ENCODE measurements around the gene GHRL. TPM values are rescaled to one million over a fixed set of nuclear protein-coding genes. Genes with fewer than 3 reads are reported as not detected.

The GHRL gene
- total and polyA plus RNA-seq, 2 donors (not counting 3 experiments of a cell fraction or from before 2014, with no cell fraction given): not detected

- POLR2A ChIA-PET: no interaction called here
- Histone ChIP-seq H3K79me2 (ENCODE audit: control insufficient read depth, insufficient read depth, low read length) (no peaks in the 10 kb centered on the region), H3K36me3 (ENCODE audit: control insufficient read depth in 2 of 2, extremely low read depth in 1 of 2, insufficient read depth in 2 of 2, low read length in 2 of 2) (no peaks in the 10 kb centered on the region), H4K20me1 (replicated peaks; ENCODE audit: control insufficient read depth, extremely low read depth, insufficient read depth, low read length) (no peaks in the 10 kb centered on the region), H3K4me2 (ENCODE audit: insufficient read depth, low read length) (no peak overlapping the region), H3K4me3 (replicated peaks in 1 of 3; ENCODE audit: insufficient read depth in 1 of 3, low read depth in 1 of 3, low read length in 3 of 3) (no peak overlapping the region), H3K27ac (ENCODE audit: insufficient read depth, low read depth, low read length) (no peak overlapping the region), H3K27me3 (ENCODE audit: control insufficient read depth in 2 of 2, insufficient read depth in 2 of 2, low read length in 2 of 2) (no peaks in the 10 kb centered on the region), H3K9me3 (replicated peaks; ENCODE audit: control insufficient read depth, insufficient read depth, low read length) (no peaks in the 10 kb centered on the region), H3K9me1 (replicated peaks; ENCODE audit: control insufficient read depth, extremely low read depth, insufficient read depth, low read length) (no peaks in the 10 kb centered on the region), H3K9ac (replicated peaks; ENCODE audit: extremely low read depth, insufficient read depth, low read length) (no peak overlapping the region), H3K4me1 (ENCODE audit: control insufficient read depth, extremely low read depth, insufficient read depth, low read length) (no peaks in the 10 kb centered on the region), H2AFZ (ENCODE audit: low read depth, low read length) (no peak overlapping the region)
- CTCF ChIA-PET: interaction anchor here (1.3 kb wide), 1 partner anchor 9 kb away, joined by 3 read pairs; no protein-coding TSS in a partner anchor
- DNase-seq (ENCODE audit: low read depth, low spot score) (no peak), FAIRE-seq (no peak)
- TF ChIP-seq MAX (IDR thresholded peaks at IDR 0.05; ENCODE audit: insufficient read depth, insufficient read length) (no peak), CTCF (IDR thresholded peaks at IDR 0.05; ENCODE audit: extremely low read depth in 1 of 2, insufficient read depth in 1 of 2, low read depth in 1 of 2, low read length in 2 of 2) (no peak), FOS (IDR thresholded peaks at IDR 0.05; ENCODE audit: borderline replicate concordance, insufficient read depth, low read length) (no peak), JUN (IDR thresholded peaks at IDR 0.05; ENCODE audit: borderline replicate concordance, insufficient read depth, insufficient read length, low read depth) (no peak), MYC (IDR thresholded peaks at IDR 0.05; ENCODE audit: low read depth, low read length) (no peak), POLR2A (IDR thresholded peaks at IDR 0.05; ENCODE audit: low read depth, low read length) (no peak), POLR2AphosphoS5 (IDR thresholded peaks at IDR 0.05; ENCODE audit: insufficient read depth, low read depth, low read length) (no peak), EZH2 (IDR thresholded peaks at IDR 0.05; ENCODE audit: borderline replicate concordance, low read depth, low read length, severe bottlenecking) (no peak), GATA2 (IDR thresholded peaks at IDR 0.05; ENCODE audit: insufficient read depth, insufficient read length, low read depth, low read length) (no peak)
- no TSS peak for BruUV-seq (replicated peaks)
- dilution Hi-C loops (cut with MboI; ENCODE audit: extremely low pct_ligation_motif_present, low sequenced_read_pairs) (no loop called here), intact Hi-C loops (cut with micrococcal nuclease) (no loop called here)
Observed at GRCh38 chr3:10290481-10291176, 2.1 kb downstream of the GHRL start.

Measured in endothelial cell of umbilical vein (primary cell).